NCI-H2227 (cell line): ENCODE results near the gene ABHD16A.
A peak's percentile ranks its signal among the peaks of the same experiment; 100 is the strongest.

Experiments used
- DNase-seq: peaks from one replicate; lab custom pipeline; 2025; ENCODE audit not compliant: unreplicated experiment; lab: John Stamatoyannopoulos, UW

ABHD16A gene

DNA sequence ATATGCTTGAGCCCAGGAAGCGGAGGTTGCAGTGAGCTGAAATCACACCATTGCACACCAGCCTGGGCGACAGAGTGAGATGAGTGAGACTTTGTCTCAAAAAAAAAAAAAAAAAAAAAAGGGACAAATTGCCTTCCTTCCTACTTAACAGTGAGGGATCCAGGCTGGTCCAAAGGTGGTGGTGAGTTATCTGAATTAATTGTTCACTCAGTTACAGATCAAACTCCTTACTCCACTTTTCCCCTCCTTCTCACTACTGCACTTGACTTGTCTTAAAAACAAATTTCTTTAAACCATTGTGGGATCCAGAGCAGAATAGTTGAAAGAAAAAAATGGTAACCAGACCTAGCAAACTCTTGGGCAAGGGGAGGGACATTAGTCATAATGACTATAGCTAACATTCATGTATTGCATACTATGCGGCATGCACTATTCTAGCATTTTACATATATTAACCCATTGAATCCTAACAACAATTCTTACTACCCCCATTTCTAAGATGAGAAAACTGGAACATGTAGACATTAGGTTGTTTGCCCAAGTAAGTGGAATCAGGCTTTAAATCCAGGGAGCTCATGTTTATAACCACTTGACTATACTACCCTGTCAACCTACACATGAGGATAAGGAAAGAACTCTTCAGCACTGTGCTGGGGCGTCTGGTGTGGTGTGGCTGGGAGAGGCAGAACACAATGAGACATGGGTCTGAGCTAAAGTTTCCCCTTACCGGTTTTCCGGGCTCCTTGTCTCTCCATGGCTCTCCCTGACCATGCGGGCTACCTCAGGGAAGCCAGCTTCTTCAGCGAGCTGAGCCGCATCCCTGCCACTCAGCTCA is 39.8 kb downstream of the ABHD16A start:
- no peak for DNase-seq

DNA sequence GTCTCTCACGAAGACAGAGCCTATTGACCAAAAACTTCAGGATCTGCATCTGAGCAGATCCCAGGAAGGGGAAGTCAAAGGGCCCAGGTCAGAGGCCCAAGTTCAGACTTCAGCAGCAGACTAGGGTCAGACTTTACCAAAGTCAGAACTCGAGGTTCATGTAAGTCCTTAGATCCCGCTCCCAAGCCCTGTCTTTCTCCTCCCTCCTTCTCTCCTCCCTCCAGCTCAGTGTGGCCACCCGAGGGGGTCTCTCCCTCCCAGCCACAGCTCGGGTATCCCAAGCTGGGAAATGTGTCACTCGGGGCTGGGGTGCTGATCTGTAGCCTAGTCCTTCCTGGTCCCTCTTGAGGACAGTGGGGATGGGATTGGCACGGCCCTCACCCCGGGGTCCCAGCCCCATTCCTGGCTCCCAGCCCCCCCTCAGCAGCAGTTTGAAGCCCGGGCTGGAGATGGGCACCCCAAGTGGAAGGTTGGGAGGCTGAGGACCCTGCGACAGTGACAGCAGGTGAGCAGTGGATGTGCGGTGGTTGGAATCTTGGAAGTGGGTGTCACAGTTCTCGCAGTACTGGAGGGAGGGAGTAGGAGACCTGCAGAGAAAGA is 40.9 kb downstream of the ABHD16A start:
- no peak for DNase-seq

DNA sequence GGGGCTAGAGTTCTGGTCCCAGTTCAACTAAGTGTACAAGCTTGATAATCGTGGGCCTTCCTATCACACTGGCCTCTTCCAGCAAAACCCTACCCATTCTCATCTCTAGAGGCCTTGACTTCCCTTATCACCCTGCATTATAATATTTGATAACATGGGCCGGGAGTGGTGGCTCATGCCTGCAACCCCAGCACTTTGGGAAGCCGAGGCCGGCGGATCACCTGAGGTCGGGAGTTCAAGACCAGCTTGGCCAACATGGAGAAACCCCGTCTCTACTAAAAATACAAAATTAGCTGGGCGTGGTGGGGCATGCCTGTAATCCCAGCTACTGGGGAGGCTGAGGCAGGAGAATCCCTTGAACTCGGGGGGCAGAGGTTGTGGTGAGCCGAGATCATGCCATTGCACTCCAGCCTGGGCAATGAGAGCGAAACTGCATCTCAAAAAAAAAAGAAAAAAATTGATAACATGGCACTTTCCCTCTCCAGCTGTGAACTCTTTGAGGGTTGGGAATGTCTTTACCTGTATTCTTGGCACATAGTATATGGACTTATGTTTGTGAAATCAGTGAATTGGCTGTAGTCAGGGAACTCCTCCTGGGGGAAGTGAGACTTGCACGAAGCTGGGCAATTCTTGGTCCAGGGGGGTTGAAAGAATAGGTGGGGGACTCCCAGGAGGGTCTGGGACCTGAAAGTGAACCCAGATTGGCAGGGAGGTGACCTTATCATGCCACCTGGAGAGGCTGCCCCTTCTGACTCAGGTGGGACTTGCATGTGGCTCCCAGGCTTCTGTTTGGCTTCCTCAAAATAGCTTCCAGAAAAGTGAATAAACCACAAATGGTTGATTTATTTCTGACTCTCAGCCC is 41.6 kb downstream of the ABHD16A start:
- DNase-seq: no peak

DNA sequence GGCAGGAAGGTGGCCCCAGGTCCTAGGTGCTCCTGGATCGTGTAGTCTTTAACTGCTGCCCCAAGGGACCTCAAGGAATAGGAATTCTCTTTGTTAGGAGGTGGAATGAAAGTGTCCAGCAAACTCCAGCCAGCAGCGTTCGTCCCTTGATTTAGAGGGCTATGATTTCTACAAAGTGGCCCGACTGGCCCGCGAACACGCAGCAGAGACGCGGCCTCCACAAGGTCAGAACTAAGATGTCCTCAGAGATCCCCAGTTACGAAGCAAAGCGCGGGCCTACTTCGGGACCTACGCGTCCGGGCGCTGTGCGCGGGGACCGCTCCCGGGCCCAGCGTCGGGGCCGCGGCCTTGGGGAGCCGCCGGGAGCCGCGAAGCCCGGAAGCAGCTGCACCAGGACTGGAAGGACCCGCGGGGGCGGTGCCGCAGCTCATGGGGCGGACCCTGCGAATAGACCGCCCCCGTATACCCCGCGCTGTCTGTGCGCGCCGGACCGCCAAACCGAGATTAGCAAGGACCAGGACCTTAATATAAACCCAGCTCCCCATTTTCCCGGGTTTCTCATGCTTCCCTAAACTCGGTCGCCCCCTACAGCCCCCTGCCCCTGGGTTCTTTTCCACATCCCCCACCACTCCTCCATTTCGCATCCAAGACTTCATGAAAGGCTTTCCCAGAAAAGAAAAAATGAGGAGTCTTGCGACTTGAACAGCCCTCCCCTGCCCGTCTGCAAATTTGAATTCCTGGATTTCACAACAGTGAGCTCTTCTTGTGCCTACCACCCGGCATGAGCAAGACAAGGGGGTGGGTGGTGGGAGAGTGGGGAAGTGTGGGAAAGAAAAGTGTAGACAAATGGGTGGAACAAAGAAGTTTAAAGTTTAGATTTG is 42.5 kb downstream of the ABHD16A start, which contains the start of gene C6orf47:
Gene C6orf47 (minus strand): TSS at position 398 of the 881 bp plus-strand sequence. CDS start 831 bp downstream, outside the sequence.
- DNase-seq: peak; percentile 91

DNA sequence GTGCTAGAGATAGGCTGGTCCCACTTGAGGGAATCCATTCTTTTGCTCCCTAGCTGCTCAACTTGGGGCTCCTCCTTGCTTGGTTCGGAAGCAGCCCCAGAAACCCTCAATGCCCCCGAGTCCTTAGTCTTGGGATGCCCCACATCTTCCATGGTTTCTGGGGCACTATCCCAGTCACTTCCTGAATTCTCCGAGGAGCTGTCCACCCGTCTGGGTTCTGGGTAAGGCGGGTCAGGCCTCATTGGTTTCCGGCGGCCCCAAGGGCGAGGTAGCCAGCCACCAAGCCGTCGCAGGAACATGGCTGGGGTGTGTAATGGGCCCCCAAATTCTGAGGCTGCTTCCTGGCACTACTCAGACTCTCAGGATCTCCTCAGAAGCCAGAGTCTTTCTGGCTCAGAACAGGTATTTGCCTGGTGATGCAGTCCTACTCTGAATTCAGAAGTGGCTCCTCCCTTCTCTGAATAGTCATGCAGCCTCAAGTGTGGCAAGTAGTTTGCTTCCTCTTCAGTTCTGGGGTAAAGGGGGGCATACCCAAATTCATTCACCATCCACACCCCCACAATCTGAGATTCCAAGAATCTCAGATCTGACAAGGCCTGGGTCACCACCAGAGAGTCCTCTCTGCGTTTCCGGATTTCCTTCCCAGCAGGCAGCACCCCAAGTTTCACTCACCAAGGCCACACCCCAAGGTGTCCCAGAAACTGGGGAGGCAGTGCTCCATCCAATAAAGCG is 43.3 kb downstream of the ABHD16A start:
- DNase-seq: no peak

DNA sequence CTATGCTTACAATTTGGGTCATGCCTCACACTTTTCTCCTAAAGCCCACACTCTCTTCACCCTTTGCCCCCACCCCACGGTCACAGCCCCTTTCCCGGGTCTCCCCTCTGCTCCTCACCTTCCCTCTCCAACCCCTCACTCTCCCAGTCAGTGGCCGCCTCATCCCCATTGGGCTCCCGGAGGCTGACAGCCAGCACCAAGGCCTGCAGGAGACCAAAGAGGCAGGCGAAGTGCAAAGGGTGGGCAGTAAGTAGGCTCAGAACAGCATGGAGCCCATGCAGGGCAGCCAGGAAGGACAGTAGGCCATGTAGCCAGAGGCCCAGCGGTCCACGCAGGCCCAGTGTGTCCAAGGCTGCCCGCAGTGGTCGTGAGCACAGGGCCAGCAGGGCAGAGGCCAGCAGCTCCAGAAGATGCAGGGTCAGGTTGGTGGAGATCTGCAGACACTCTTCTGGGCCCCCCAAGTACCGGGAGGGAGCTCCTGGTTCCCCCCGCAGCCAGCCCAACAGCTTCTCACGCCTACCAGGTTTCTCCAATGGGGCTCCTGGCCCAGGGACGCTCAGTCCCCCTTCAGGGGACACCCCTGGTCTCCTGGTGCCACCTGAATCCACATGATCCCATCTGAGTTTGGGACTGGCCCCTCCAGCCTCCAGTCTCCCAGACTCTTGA is 44.0 kb downstream of the ABHD16A start:
- no peak for DNase-seq

DNA sequence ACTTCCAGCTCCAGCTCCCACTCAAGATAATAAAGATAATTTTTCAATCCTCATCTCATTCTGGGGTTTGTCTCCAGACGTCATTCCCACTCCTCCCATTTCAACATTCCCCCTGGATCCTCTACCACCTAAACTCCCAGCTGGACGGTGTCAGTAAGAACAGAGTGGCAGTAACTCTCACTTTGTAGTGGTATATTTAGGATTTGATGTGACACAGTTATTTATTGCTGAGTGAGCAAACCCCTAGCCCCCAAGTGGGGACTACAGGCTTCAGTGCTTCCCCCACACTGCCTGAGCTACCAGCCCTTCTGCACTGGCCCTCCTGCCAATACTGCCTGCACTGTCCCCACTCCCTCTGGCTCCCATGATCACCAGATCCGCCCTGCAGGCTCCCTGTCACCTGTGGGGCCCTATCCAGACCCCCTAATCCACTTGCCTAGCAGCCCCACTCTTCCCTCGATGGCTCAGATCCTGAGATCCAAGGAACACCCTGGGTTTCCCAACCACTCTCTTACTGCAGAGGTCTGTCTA is 44.9 kb downstream of the ABHD16A start:
- no peak for DNase-seq

DNA sequence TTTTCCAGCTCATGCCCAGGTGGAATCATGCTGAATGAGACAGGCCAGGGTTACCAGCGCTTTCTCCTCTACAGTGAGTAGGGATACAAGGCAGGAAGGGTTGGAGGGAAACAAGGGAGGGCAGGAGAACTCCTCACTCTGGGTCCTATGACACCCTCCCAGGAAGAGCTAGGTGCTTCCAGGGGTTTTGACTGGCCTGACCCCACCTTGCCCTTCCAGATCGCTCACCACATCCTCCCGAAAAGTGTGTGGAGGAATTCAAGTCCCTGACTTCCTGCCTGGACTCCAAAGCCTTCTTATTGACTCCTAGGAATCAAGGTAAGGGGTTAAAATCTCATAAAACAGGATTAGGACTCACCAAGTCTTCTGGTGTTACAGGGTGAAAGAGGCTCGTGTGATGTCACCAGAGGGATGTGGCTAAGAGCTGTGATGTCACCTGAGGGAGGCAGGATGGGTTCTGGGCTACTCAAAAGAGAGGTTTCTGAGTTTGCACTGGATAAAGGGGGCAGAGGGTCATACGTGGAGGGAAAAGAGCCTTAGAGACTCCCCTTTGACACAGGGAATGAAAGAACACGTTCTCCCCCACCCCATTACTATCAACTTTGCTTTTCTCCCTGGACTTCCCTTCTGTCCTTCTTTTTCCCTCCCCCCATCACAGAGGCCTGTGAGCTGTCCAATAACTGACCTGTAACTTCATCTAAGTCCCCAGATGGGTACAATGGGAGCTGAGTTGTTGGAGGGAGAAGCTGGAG is 45.5 kb downstream of the ABHD16A start:
- DNase-seq: no peak

DNA sequence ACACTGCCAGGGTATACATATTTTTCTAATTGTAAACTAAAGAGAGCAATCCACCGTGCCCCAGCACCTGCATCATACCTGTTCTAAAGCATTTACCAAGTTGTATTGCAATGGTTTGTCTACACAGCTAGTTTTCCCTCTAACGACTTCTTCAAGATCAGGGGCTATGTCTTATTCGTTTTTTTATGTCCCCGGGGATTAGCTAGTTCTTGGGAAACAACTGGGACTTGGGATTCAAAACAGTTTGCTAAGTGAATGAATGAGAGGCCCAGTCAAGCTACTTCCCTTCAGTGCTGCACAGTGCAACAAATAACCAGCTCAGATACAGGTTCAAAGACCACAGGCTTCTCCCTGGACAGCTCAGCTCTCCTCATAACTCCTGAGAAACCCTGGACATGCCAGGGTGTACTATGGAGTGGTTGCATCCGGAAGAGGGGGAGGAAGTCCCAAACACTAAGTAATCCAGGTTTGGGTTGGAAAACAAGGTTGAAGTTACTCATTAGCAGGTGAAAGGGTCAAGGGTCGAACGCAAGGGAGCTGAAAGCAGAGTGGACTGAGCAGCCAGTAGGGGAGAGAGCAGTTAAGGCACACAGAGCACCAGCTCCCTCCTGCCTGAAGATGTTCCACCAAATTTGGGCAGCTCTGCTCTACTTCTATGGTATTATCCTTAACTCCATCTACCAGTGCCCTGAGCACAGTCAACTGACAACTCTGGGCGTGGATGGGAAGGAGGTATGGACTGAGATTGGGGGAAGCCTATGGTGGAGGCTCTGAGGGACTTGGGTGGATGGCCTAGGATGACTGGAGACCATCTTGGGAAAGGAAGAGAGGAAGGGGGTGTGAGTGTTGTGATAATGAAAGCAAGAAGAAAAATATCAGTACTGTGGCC is 47.5 kb downstream of the ABHD16A start, which contains the start of gene APOM:
Gene APOM (plus strand): TSS at position 546 of the 889 bp plus-strand sequence. CDS start 73 bp downstream, at position 619.
- no peak for DNase-seq

DNA sequence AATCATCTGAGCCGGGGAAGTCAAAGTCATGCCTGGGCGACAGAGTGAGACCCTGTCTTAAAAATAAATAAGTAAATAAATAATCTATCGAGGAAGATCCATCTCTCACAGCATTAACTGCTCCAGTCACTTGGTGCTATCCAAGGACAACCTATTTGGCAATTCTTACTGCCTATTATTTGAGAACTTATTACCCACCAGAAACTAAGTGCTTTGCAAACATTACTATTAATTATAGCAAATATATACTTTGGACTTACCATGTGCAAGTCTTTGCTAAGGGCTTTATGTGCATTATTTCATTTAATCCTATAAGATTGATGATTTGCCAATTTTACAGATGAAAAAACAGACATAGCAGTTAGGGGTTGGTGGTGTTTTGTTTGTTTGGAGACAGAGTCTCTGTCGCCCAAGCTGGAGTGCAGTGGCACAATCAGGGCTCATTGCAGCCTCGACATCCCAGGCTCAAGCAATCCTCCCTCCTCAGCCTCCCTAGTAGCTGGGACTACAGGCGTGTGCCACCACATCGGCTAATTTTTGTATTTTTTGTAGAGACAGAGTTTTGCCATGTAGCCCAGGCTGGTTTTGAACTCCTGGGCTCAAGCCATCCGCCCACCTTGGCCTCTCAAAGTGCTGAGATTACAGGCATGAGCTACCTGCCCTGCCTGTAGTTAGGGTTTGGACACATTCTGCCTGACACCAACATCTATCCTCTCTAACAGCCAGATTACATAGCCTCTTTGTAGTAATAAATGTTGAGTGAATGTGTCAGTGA is 48.4 kb downstream of the ABHD16A start:
- DNase-seq: no peak

DNA sequence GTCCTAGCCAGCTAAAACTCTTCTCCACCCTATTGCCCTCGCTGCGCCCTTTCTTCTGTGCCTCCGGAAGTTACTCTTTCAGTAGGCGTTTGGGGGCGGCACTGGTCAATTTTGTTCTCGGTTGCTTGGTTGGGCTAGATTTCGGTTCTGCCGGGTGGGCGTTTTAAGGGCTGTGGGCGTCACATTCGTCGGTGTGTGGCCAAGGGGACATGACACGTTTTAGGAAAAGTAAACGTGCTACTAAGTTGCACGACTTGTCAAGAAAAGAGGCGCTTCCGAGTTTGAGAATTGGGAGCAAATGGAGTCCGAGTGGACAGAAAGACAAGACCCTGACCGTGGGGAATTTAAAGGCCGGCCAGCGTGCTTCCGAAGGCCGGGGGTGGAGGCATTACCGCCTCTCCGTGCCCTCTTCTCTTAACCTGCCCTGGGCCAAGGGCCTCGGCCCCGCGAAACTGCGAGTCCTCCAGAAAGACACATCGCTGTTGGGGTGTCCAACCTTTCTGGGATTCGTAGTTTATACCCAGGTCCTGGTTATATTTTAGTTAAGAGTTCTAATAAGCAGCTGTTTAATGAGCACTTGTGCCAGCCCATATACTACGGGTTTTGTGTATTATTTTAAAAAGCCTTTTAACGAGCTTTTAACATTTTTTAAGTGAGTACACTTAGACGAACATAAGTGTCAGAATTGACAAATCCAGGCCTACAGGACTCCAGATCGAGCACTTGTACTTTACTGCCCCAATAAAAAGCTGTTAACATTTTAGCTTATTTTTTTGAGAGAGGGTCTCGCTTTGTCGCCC is 50.0 kb downstream of the ABHD16A start:
- peak; percentile 98 for DNase-seq

DNA sequence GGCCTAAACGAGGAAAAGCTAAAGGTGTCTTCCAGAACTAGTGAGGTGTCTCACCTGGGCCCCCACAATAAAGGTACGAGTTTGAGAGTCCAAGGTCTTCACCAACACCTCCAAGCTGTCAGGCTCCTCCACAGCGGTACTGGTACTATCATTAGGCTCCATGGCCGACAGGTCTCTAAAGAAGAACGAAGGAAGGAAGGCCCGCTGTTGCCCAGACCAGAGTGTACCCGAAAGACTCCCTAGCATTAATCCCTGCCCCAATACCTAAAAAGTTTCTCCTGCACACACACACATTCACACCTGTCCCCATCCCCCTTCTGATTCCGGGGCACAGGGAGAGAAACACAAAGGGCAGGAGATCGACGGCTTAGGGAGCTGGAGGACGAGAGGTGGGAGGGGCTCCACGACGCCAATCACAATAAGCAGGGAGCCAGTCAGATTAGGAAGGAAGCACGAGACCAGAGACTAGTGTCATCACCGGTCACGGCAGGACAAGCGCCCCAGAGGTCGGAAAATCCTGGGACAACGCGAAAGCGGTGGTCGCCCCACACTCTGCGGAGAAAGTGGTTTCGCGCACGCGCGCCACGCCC is 51.4 kb downstream of the ABHD16A start:
- DNase-seq: peak; percentile 92

DNA sequence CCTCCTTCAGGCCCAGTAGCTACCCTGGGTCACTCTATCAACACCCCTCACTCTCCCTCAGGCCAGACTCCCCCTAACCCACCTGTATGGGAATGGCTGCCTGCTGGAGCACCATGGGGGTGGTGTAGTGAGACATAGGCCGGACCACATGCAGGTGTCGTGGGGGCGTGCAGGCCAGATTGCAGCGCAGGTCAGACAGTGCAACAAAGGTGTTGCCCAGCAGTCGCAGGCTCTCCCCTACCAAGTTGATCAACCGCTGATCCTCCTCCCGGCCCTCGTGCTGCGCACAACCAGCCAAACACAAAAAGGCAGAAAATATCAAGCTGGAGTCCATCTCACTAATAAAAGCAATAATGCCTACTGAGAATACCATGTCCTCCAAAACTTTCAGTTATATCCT is 57.8 kb downstream of the ABHD16A start:
- no peak for DNase-seq

DNA sequence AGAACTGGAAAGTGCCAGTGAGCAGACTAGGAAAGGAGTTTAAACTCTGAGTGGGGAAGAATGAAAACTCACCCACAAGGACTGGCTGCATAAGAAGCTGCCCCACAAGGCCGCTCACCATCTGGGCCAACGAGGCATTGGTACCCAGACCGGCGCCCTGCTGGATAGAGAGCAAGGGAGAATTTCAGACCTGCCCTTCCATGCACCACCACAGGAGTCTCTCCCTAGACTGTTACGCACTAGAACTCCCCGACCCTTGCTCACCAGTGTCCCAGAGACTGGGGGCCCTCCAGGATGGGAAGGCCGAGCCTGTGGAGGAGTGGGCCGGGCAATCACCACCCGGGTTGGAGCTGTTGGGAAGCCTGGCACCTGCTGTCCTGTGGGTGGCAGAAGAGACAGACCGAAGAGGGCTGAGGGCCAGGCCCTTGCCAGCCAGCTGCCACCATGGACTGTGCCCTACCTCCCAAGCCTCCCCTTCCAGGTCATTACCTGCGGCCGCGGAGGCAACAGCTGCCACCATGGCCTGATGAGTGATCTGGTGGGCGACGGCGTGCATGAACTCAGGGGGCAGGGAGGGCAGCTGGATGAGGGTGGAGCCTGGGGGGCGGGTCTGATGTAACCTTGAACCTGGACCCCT is 59.2 kb downstream of the ABHD16A start:
- DNase-seq: no peak
